HG03135 (cell line): ENCODE measurements around the gene KLF15.
"Not testable (repeated sequence)": the region's sequence is repeated elsewhere in the genome, so short reads cannot be mapped to it uniquely, and the experiment has no call there.

Source experiments
- ATAC-seq: cut with Tn5 transposase; IDR thresholded peaks from one replicate; pipeline ENCODE4 v1.9.1; 2021; ENCODE audit warnings: mild to moderate bottlenecking, moderate library complexity; ENCODE audit not compliant: unreplicated experiment

KLF15 gene

DNA sequence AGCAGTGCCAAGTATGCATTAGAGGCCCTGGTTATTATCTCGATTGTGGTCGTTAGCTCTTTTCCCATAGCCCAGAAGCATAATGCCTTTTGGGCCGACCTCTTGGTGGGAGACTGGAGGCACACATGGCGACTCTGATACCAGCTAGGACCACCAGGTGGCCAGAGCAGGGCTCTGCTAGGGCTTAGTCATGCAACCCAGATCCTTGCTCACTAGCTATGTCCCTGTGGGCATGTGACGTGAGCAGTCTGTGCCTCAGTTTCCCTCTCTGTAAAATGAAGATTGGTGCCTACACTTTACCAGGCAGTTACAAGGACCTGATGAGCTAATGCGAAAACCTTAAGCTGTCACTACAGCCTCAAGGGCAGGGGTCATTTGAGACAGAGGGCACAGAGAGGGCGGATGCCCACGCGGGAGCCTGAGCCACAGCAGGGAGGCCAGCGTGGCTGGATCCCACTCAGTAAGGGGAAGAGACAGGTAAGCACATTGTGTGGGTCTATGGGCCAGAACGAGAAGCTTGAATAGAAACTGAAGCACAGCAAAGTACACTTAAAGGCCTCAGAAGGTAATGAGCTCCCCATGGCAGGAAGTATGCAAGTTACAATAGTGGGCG, 8.8 kb downstream of the KLF15 start:
- no peak for ATAC-seq

DNA sequence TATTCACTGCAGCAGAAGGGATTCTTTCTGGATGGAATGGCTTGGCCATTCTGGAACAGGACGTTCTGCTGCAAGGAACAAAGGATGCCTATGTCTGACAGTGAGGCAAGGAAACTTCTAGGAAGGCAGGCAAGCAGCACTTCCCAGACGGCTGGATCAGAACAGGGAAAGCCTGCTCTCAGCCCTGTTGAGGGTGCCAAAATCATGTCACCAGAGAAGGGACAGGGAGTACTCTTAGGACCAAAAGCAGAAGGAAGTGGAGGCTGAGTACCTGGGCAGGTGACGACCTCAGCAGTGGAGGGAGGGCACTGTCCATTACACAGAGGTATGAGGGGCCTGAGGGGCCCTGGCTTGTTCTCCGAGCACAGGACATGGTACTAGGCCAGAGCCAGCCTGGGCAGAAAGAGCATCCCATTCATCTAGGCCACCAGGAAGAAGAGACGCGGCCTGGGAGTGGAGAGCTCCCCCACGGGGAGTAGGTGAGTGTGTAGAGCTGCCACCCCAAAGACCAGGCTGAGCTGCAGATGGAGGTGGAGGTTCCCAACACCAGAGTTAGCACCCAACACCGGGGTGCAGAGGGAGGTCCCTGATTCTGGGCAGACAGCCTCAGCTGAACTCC, 9.6 kb downstream of the KLF15 start:
- no peak for ATAC-seq

DNA sequence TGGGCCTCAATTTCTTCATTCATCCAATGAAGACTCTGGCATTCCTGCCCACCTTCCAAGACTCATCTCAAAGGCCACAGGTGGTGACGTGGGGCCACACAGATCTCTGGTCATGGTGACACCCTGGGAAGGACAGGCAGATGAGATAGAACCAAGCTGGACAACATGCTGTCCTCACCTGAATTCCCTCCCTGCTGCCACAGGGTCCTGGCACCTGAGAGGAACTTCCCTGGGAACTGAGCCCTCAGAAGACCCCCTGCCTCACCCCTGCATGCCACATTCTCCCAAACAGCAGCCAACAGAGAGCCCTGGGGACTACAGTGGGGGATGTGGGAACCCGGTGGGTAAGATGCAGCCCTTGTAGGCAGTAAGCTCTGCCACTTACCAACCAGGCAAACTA, 10.7 kb downstream of the KLF15 start:
- ATAC-seq: no peak

DNA sequence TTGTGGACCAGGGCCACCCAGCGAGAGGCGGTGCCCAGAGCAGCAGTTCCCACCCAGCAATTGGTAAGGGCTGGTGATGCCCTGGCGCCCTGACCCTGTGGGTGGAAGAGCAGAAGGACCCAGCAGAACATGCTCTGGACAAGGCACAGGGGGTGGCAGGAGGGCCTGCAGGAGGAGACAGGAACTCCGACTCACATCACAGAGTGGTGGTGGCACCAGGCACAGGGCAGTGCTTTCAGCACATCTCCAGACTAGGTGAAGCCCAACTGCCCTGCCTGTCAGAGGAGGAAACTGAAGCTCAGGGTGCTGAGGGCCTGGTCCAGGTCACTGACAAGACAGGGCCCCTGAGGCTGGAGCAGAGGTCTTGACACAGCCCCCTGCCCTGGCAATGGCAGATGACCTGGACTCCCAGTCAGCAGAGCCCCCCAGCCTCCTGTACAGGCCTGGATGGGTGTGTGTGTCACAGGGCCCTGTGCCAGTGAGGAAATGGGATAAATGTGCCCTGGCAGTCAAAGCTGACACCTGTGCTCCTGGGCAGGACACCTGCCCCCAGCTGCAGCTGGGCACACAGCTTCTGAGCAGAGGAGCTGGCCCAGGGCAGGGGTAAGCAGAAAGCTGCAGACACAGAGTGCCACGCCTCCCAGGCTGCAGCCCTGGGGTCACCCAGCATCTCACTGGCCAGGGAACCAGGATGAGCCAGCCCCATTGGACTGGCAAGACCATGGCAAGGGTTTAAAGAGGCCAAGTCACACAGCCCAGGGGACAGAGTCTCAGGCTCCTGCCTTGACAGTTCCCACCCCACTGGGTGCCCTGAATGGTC, 11.4 kb downstream of the KLF15 start:
- ATAC-seq: no peak

DNA sequence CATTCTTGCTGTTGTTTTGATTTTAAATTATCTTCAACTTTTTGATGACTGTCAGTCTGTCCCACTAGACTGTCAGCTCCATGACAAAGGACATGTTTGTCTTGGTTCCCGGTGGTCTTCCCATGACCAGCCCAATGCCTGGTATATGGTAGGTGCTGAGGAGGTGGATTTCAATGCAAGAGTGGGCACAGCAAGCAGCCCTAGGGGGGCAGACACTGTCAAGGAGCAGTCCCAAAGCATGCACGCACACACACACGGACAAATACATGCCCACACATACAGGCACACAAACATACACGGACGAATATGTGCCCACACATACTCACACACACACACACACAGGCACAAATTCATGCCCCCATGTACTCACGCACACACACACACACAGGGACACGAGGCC, 12.0 kb downstream of the KLF15 start:
- ATAC-seq: no peak

DNA sequence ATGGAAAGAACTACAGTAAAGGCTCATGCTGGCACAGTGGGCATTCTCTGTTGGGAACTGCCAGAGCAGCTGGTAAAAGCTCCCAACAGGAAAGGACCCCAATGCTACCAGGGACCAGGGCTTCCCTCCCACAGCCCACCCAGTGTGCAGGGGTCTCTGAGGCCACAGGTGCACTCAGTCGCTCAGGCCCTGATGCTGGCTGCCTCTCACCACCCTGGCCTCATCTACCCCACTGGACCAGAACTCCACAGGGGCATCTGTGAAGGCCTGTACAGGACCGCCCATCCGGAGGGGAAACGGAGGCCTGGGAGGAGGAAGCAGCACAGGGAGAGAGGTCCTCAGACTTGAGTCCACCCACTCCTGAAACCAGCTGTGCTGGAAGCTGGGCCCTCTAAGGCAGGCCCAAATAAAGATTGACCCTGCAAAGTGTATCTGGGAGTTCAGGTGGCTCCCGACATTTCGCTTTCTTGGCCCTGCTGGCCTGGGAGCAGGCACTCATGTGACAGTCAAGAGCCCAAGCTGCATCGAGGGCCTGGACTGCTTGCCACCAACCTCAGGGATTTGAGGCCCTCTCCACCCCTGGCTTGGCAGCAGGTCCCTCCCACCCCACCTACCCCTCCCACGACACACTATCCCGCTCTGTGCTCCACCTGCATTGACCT, 12.7 kb downstream of the KLF15 start:
- ATAC-seq: no peak

DNA sequence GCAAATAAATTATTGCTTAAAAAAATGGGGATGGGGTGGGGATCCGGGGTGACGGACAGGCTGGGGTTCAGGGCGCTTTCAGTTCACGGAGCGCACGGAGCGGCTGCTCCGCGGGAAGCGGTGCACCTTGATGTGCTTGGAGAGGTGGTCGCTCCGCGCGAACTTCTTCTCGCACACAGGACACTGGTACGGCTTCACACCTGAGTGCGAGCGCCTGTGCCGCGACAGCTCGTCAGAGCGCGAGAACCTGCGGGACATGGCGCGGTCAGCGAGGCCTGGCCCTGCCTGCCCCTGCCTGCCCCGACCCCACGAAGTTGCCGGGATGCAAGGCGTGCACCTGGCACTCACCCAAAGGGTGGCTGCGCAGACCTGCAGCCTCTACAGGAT, 13.6 kb downstream of the KLF15 start:
- no peak for ATAC-seq

DNA sequence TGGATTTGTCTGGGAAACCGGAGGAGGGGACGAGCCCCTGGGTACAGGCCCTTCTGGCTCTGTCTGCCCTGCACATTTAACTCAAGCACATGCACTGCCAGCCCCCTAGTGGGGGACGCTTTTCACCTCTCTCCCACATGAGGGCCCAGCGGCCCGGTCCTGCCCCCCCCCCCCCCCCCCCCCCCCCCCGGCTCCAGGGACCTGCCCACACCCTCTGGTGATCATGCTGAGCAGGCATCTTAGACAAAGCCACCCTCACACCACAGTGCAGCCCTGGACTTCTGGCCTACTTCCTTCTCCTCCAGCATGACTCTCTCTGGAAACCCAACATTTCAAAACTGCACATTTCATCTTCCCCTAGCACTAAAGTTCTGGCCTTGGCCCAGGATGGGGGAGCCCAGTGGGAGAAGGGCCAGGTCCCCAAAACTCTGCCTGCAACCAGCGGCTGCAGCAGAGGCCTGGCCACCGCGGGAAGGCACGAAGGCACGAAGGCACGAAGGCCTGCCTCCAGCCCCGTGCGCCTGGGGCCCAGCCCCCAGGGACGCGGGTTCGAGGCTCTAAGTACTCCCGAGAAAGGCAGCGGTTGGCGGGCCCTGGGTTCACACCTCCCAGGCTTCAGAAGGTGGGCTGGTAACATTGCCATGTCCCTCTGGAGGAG, 14.1 kb downstream of the KLF15 start:
- ATAC-seq: no peak

DNA sequence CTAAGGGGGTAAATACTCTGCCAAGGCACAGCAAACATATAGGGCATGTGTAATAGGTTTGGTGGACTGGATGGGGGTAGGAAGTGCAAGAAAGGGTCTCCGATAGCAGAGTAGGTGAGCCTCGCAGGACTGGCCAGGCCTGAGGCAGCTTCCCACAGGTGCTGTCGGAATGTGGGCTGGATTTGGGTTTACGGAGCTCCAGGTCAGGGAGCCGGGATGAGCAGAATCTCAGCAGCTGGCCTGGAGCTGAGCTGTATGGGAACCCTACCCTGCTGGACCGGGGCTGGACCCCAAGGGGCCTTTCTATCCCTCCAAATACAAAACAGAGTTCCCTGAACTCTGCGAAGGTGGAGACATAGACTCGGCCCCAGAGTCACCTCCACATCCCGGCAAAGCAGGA, 15.0 kb downstream of the KLF15 start:
- no peak for ATAC-seq

DNA sequence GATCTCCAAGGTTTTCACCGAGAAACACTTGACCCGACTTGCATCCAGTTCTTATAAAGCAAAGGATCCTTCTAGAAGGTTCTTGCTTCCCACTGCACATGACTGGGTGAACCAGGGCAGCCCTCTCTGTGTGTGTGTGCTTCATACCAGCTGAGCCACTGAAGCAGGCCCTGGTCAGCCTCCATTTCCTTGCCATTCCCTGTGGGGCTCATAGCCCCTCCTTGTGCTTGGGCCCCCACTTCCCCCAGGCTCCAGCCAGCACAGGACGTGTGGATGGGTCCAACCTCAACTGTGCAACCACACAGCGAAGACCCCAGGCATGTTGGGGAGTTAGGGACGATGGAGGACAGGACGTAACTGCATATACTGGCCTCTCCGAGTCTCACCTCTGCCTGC, 15.5 kb downstream of the KLF15 start:
- no peak for ATAC-seq

DNA sequence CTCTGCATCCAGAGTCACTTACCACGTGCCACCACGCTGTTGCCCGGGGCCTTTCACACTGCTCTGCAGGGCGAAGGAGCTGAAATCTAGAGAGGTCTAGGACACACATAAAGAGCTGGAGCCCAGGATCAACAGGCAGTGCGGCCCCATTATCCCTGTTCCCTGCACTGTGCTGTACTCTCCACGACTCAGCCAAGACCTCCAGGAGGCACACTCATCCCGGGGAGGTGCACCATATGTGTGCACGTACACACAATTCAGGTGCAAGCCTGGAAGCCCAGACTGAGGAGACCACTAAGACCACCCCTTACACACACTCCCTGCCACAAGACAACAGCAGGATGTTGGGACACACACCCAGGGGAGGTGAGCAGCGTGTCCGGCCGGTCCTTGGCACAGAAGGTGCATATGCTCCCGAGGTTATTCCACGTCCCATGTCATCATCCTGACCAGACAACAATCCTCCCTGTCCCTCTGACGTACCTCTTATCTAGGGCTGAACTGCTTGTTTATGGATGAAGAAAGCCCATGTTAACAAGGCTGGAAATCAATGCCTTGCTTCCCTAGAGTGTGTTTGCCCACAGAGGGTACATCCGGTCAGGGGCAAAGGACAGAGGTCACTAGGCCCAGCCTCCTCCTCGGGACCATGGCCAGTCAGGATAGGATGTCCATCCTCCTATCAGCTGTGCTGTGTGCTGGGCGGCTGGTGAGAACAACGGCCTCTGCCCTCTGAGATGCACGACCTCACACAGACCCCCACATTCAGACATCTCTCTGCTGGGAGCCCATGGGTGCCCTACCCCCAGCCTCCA, 16.1 kb downstream of the KLF15 start:
- ATAC-seq: no peak

DNA sequence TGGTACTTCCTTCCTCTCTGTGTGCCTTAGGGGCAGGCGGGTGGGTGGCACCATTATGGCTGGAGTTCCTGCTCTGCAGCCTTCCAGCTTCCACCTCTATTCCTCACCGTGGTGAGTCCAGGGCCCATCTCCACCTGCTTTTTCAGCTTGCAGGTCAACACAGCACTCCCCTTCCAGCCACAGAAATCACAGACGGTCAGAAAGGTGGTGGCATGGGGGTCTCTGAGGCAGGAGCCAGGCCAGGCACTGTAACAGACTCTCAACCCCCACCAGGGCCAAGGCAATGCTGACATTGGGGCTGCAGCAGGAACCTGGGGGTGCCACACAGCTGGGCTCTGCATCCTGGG, 16.6 kb downstream of the KLF15 start:
- ATAC-seq: no peak

DNA sequence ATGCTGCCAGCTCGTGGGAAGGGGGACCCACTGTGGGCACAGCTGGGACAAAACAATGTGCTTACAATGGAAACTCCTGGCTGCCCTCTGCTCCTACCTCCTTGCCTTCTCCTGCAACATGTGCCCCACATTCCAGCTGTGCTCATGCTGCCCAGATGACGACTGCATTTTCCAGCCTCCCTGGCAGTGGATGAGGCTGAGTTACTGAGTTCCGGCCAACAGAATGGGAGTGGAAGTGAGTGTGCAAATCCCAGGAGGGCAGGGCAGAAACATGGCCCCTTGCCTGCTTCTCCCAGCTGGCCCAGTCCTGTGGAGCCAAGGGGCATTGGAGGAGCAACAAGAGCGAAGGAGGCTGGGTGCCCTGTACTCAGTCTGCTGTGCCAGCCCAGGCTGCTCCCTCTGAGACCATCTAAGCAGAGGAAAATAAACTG, 17.1 kb downstream of the KLF15 start:
- no peak for ATAC-seq

DNA sequence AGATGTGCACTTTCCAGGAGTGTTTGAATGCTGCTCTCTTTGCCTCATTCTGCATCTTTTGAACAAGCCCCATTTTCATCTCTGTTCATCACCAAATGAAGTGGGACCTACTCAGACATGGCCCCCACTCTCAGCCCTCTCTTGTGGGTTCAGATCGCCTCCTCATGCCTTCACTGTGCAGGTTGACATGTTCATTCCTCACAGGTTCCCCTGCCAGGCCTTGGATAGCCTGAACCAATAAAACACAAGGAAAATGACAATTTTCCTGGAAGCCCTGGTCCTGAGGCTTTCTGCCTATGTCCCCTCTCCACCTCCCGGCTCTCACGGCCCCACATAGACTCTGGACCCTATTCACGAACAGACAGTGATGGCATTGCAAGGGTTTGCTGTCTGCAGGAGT, 17.7 kb downstream of the KLF15 start:
- no peak for ATAC-seq

DNA sequence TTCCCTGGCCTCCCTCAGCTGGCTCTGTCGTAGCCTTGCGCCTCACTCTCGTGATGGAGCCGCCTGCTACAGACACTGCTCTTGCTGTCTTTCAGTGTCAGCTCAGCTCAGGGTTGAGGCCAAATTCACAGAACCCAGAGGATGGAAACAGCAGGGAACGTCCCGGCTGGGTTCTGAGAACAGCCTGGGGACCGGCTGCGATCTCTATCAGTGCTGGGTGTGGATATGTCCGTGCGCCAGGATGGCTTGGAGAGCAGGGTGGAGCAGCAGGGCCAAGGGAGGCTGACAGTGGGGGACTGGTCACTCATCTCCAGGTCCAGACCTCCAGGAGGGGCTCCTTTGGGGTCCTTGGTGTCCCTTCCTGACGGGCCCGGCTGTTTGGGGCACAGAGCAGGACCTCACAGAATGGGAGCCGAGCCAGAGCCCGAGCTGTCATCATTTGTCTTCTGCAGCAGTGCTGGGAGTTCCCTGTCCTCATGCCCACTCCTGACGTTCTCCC, 18.4 kb downstream of the KLF15 start:
- no peak for ATAC-seq

DNA sequence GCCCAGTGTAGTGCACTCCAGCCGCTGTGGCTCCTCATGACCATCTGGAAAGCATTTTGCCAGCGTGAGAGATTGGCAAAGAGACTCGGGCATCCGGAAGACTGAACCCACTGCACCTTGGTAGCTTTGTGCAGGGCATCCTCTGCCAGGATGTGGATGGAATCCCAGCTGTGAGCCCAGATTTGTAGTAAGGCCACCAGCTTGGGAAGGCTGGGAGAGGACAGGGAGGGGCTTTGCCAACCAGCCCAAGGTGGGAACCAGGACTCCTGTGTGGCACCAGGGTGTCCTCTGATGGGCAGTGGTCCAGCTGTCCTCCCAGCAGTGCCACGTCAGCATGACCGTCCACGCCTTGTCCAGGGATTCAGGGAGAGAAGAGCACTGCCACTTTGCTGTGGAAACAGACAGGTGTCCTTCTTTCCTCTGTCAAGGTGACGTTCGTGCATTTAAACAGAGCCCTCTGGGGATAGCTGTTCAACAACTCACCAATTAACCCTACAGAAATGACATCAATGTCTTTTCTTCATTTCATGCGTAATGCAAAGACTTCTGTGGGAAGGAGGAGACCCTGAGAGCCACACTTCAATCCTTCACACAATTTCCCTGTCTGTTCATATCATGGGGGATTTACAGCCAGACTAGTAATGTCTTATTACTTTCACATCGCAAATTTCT, 19.1 kb downstream of the KLF15 start:
- ATAC-seq: no peak

DNA sequence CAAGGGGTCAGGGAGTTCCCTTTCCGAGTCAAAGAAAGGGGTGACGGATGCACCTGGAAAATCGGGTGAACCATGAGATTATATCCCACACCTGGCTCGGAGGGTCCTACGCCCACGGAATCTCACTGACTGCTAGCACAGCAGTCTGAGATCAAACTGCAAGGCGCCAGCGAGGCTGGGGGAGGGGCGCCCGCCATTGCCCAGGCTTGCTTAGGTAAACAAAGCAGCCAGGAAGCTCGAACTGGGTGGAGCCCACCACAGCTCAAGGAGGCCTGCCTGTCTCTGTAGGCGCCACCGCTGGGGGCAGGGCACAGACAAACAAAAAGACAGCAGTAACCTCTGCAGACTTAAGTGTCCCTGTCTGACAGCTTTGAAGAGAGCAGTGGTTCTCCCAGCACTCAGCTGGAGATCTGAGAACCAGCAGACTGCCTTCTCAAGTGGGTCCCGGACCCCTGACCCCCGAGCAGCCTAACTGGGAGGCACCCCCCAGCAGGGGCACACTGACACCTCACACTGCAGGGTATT, 25.3 kb downstream of the KLF15 start:
- not testable (repeated sequence) for ATAC-seq

DNA sequence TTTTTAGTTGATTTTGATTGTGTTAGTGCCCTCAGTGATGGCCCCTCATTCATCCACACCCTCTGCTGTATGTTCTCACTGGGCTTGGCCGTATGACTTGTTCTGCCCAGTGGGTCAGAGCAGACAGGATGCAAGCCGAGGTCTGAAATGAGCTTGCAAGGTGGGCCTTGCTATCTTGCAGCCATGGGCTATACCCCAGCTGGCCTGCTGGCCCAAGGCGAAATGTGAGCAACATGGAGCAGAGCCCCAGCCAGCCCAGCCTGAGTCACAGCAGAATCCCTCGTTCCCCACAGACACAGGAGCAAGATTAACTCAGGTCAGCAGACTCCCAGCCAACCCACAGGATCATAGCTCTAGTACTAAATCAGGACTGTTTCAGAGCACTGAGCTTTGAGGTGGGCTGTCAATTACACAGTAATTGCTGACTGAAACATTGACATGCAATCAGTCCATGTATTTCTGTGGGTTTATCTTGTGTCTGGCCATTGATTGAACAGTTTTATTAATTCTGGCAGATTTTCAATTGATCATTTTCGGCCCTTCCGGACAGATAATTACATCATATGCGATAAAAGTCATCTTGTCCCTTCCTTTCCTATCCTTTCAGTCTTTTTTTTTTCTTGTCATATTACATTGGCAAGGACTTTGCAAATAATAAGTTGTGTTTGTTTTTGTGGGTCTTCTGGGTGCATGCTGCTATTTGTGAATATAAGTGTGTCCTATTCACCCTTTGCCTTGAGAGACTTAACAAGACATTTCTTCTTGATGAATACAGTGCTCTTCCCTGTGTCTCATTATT, 27.1 kb downstream of the KLF15 start:
- no peak for ATAC-seq

DNA sequence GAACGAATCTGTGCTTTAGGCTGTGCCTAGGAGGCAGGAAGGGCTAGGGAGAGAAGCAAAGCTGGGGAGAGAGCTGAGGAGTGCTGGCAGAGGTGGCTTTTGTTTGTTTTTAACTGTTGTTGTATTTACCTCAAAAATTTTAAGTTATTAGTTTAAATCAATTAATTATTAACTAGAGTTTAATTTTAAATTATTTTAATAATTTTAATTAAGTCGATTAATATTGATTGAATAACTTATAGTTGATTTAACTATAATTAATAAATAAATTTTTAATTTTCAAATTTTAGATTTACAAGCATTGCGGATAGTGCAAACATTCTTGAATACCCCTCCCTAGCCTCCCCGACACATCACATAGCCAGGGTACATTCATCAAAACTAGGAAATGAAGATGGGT, 30.6 kb downstream of the KLF15 start:
- ATAC-seq: no peak
